Testis (tissue), 2 donors: ENCODE data around the gene CCDC90B.

Experiments
- CTCF ChIP-seq, 3 experiments: fragments of 450-650 bp in 2 of 3; fragments of 200-600 bp in 1 of 3; sonication (generic) in 1 of 3; IDR thresholded peaks; one replicate each; pipeline ENCODE4 v1.5.1; 2016 to 2019; ENCODE audit warnings: antibody characterized with exemption in 3 of 3, mild to moderate bottlenecking in 2 of 3, moderate library complexity in 1 of 3
- POLR2A ChIP-seq: fragments of 450-650 bp; IDR thresholded peaks from one replicate; pipeline ENCODE4 v1.6.1; 2017; ENCODE audit warnings: antibody characterized with exemption, mild to moderate bottlenecking, moderate library complexity

DNA sequence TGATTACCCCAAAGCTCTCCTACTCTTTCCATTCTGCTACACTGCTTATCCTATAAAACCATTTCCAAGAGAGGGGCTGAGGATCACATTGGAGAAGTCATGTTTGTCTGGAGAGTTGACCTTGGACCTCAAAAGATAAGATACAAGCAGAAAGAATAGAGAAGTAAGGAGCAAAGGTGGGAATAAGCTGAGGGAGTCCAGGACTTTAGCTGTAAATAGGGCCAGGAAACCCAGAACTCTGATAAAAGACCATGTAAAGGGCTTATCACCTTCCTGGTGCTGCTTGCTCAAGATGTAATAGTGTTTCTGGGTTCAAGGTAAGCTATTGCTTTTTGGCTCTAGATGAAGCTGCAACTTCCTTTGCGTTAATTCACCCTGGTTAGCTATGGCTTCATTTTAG, 32.8 kb upstream of the CCDC90B start:
- TF ChIP-seq POLR2A (no peak), CTCF (IDR thresholded peaks at IDR 0.05) (no peak)
